Subcutaneous abdominal adipose tissue (tissue), 5 donors: ENCODE results near the gene LPIN2.

ENCODE experiments used
- H3K27ac ChIP-seq: one replicate; pipeline ENCODE4 v1.7.0; 2013; ENCODE audit warnings: low read depth, mild to moderate bottlenecking, inconsistent platforms, low read length, moderate library complexity
- H3K27me3 ChIP-seq, 5 donors: one replicate each; pipeline ENCODE4 v1.7.0; 2013; ENCODE audit warnings: low read length in 5 of 5, inconsistent platforms in 1 of 5; ENCODE audit not compliant: control insufficient read depth in 5 of 5, insufficient read depth in 4 of 5
- H3K36me3 ChIP-seq, 5 donors: one replicate each; pipeline ENCODE4 v1.7.0; 2013; ENCODE audit warnings: low read length in 5 of 5; ENCODE audit not compliant: control insufficient read depth in 5 of 5, insufficient read depth in 5 of 5
- H3K4me1 ChIP-seq, 5 donors: one replicate each; pipeline ENCODE4 v1.7.0; 2013; ENCODE audit warnings: low read length in 5 of 5, mild to moderate bottlenecking in 3 of 5, moderate library complexity in 1 of 5; ENCODE audit not compliant: control insufficient read depth in 5 of 5, insufficient read depth in 5 of 5
- H3K4me3 ChIP-seq, 5 donors: one replicate each; pipeline ENCODE4 v1.7.0; 2013; ENCODE audit warnings: low read length in 5 of 5, low read depth in 1 of 5
- H3K9ac ChIP-seq, 5 donors: one replicate each; pipeline ENCODE4 v1.7.0; 2013; ENCODE audit warnings: low read length in 5 of 5, mild to moderate bottlenecking in 4 of 5, moderate library complexity in 3 of 5
- H3K9me3 ChIP-seq, 5 donors: one replicate each; pipeline ENCODE4 v1.7.0; 2013; ENCODE audit warnings: low read length in 5 of 5; ENCODE audit not compliant: control insufficient read depth in 5 of 5
- donor health status: healthy.
- donor health status: healthy.
- donor health status: healthy.
- donor health status: healthy.
- donor health status: healthy.

Gene LPIN2

DNA sequence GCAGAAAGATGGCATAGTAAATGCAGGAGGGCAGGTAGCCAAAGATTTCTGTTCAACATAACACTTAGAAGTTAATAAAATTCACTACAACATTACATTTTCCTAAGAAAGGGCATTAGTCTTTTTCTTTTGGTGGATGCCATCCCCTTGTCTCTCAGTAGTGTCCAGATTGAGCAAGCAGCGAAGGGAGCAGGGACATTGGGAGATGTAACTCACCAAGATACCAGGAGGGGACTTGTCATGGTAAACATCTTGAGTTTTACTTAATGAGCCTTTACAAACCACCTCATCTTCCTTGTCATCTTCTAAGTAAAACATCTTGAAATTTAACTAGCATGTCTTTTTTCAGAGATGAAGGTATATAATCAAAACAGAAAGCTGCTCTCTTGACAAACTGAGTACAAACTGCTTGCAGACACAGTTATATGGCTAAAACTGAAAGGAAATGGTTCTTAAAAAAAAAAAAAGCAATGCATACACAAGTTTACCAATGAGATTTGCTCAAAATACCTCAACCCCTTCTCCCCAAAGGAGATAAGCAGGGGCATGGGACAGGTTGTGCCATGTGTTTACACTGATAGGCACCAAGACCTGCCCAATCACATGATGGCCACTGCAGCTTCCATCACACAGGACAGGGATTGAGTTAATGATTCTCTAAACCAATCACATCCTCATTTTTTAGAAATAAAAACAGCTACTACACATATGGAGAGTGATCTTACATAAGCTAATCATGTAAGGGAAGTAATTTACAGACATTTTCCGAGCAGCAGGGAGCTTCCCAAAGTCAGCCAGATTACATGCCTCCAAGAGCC, 30.3 kb downstream of the LPIN2 start:
- Histone ChIP-seq H3K27ac (peak overlapping the region; percentile 80), H3K27me3 (no peaks in the 10 kb centered on the region), H3K4me1 (peaks cover 9 to 58% (median 51%) of the 10 kb centered on the region in 5 donors), H3K9me3 (no peaks in the 10 kb centered on the region), H3K36me3 (no peaks in the 10 kb centered on the region), H3K4me3 (peak overlapping the region in 2 of 5 donors; percentile 11 to 15), H3K9ac (peak overlapping the region in 1 of 5 donors; percentile 51)

DNA sequence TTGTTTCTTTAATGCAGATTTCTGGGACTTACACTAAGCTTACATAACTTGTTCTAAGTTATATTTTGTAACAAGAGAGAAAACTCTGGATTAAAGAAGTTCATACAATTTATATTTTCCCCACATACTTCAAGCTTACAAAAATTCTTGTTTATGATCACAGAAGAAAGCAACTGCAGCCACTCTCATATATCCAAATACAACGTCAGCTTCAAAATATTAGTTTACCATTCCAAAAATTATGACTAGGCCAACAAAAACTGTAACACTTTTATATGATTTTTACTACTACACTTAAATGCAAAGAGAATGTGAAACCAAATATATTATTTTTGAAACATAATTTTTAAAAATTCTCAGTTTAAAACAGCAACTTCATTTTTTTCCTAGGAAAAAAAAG, 30.9 kb downstream of the LPIN2 start:
- H3K27me3 ChIP-seq = no peaks in the 10 kb centered on the region
- H3K9ac ChIP-seq = no peak overlapping the region
- no peaks in the 10 kb centered on the region for H3K36me3 ChIP-seq
- H3K4me1 ChIP-seq = peaks cover 9 to 58% (median 51%) of the 10 kb centered on the region in 5 donors
- no peaks in the 10 kb centered on the region for H3K9me3 ChIP-seq
- H3K27ac ChIP-seq = peak overlapping the region; percentile 80
- H3K4me3 ChIP-seq = no peak overlapping the region

DNA sequence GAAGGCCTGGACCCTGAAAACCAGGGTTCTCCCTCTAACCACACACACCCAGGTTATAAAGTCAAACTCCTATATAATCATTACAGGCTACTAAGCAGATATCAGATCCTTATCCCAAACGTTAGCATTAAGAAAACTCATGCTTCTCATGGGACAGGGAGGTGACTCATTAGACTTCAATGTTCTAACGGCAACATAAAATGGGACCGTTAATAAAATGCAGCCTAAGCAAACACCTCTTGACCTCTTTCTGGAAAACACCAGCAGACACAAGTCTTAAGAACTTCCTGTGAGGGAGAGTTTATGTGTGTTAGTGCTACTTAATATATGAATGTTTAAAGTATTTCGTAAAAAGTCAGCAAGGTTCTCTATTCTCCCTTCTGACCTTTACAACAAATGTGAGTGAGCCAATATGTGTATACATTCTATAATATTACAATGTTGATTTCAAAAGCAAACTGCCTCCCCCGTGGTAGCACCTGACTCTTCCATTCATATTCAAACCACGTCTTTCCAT, 31.7 kb downstream of the LPIN2 start:
- H3K4me1 ChIP-seq = peaks cover 9 to 58% (median 51%) of the 10 kb centered on the region in 5 donors
- H3K27ac ChIP-seq = peak overlapping the region; percentile 80
- no peaks in the 10 kb centered on the region for H3K9me3 ChIP-seq
- peak overlapping the region in 2 of 5 donors; percentile 14 to 26 for H3K9ac ChIP-seq
- no peaks in the 10 kb centered on the region for H3K36me3 ChIP-seq
- no peaks in the 10 kb centered on the region for H3K27me3 ChIP-seq
- no peak overlapping the region for H3K4me3 ChIP-seq

DNA sequence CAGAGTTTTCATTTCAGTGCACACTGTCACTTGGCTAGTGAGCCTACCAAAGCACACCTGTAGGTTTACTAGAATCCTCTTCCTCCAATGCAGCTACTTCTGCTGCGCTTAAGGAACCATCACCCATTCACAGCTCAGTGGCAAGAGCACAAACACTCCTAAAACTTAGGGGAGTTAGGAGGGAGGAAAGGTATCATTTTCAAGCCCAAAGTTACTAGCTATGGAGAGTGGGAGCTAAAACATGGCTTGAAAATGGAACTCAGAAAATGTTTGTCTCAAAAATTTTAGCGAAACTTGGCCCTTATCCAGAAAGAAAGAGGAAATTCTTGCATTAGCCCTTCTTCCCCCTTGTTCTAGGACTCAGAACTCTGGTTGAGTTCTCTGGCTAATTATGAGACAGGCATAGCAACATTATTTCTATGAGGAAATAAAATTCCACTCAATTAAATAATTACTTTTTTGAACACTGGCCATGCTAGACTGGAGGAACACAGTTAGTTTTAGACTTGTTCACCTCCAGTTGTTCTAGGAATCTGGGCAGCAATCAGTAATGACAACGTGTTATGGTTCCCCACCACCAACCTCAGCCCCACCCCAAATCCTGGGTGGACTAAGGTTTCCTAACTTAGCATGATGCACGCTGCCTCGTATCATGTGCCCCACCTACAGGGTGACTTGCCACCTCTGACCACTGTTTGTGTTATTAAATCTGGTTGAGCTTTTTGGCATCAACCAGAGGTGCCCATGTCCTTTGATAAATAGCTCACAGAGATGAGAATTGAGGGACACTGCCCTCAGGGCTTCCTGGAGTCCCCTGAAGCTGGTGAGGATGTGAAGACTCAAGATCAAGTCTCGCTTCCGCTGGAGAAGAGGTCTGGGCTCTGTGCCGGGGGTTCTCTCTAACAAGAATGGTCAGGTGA, 32.8 kb downstream of the LPIN2 start:
- H3K4me3 ChIP-seq = peak overlapping the region in 3 of 5 donors; percentile 1 to 23 (median 18)
- H3K36me3 ChIP-seq = no peaks in the 10 kb centered on the region
- H3K9me3 ChIP-seq = no peaks in the 10 kb centered on the region
- peak overlapping the region; percentile 80 for H3K27ac ChIP-seq
- peaks cover 9 to 58% (median 51%) of the 10 kb centered on the region in 5 donors for H3K4me1 ChIP-seq
- peak overlapping the region in 2 of 5 donors; percentile 37 to 41 for H3K9ac ChIP-seq
- no peaks in the 10 kb centered on the region for H3K27me3 ChIP-seq

DNA sequence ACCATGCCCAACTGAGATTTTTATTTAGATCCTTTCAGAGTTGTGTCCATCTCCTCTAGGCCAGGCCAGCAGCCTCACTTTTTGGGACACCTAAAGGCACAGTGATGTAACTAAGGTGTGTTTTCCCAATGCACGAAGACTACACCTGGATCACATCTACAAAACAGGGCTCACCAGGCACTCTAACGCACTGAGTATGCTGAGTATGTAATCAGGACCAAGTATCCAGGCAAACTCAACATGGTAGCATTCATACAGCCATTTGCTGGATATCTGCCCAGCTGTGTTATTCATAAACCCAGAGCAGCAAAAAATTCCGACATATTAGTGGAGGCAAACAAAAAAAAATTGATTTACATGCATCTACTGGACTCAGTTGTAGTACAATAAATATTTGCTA, 33.8 kb downstream of the LPIN2 start:
- peaks cover 9 to 51% (median 49%) of the 10 kb centered on the region in 5 donors for H3K4me1 ChIP-seq
- peak overlapping the region in 1 of 5 donors; percentile 17 for H3K4me3 ChIP-seq
- no peaks in the 10 kb centered on the region for H3K27me3 ChIP-seq
- no peak overlapping the region for H3K9ac ChIP-seq
- no peaks in the 10 kb centered on the region for H3K36me3 ChIP-seq
- H3K9me3 ChIP-seq = no peaks in the 10 kb centered on the region
- peak overlapping the region; percentile 87 for H3K27ac ChIP-seq

DNA sequence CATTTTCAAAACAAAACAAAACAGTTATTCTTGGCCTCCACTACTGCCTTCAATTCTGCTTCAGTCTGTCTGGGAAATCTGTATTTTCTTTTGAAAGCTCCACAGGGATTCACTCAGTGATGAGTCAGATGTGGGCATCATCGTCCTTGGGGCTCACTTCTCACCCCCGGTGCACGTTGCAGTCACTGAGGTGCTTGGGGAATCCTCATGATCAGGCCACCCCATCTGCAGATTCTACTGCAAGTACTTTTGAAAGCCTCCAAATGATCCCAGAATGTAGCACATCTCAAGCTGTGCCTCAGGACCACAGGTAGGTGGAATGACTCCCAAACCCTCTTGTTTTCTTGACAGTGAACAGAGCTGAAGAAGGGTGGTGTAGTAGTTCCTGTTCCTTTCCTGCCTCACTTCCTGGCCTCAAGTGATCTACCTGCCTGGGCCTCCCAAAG, 34.3 kb downstream of the LPIN2 start:
- H3K4me1 ChIP-seq = peaks cover 9 to 51% (median 49%) of the 10 kb centered on the region in 5 donors
- no peaks in the 10 kb centered on the region for H3K27me3 ChIP-seq
- peak overlapping the region in 1 of 5 donors; percentile 40 for H3K9ac ChIP-seq
- peak overlapping the region; percentile 87 for H3K27ac ChIP-seq
- peak overlapping the region in 4 of 5 donors; percentile 12 to 45 (median 18) for H3K4me3 ChIP-seq
- H3K9me3 ChIP-seq = no peaks in the 10 kb centered on the region
- H3K36me3 ChIP-seq = no peaks in the 10 kb centered on the region

DNA sequence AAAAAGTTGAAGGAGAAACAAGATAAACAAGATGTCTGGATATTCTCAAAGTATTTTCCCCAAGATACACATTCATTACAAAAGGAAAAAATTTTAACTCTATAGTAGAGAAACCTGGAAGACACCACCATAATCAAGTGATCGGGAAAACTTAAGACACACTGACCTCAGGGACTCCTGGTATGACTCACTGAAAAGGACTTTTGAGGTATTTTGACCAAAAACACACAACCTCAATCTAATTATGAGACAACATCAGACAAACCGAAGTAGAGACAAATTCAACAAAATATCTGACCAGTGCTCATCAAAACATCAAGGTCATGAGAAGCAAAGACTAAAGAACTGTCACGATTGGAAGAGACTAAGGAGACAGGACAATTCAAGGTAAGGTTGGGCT, 34.7 kb downstream of the LPIN2 start:
- H3K27ac ChIP-seq = peak overlapping the region; percentile 87
- H3K4me3 ChIP-seq = peak overlapping the region in 2 of 5 donors; percentile 12 to 45
- H3K9me3 ChIP-seq = no peaks in the 10 kb centered on the region
- peak overlapping the region in 2 of 5 donors; percentile 20 to 40 for H3K9ac ChIP-seq
- peaks cover 9 to 51% (median 48%) of the 10 kb centered on the region in 5 donors for H3K4me1 ChIP-seq
- no peaks in the 10 kb centered on the region for H3K27me3 ChIP-seq
- no peaks in the 10 kb centered on the region for H3K36me3 ChIP-seq

DNA sequence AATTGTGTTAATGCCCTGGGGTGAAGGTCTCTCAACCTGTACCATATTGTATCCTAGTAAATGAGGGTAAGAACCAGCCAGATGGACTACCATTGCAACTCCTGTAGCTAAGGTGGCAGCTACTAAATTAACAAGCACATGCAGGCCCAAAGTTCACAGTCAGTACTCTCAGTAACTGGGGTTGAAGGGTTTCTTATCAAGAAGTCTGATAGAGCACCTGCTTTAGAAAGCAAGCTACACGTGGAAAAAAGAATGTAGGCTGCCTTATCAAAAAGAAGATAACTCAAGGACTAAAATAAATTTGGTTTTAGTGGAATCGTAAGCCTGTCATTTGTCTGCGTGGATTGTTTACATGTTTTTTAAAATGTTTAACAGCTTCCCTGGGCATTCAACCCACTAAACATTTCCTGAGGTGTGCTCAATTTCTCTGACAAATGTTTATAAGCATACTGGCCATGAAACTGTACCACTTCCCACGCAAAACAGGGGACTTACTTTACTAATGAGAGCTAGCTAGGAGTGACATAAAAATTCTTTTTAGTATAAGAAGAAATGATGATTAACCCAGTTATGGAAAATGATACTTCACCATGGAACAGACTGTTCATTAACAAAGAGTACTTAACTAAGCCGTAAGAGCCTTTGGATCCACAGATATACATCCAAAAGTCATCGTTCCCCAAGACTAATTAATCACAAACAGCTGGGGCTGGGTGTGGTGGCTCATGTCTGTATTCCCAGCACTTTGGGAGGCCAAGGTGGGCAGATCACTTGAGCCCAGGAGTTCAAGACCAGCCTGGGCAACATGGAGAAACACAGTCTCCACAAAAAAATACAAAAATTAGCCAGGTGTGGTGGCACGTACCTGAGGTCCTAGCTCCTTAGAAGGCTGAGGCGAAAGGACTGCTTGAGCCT, 36.5 kb downstream of the LPIN2 start:
- H3K36me3 ChIP-seq = no peaks in the 10 kb centered on the region
- H3K4me3 ChIP-seq = no peak overlapping the region
- no peaks in the 10 kb centered on the region for H3K27me3 ChIP-seq
- H3K9me3 ChIP-seq = no peaks in the 10 kb centered on the region
- H3K27ac ChIP-seq = peak overlapping the region; percentile 5
- peaks cover 9 to 50% (median 36%) of the 10 kb centered on the region in 5 donors for H3K4me1 ChIP-seq
- no peak overlapping the region for H3K9ac ChIP-seq

DNA sequence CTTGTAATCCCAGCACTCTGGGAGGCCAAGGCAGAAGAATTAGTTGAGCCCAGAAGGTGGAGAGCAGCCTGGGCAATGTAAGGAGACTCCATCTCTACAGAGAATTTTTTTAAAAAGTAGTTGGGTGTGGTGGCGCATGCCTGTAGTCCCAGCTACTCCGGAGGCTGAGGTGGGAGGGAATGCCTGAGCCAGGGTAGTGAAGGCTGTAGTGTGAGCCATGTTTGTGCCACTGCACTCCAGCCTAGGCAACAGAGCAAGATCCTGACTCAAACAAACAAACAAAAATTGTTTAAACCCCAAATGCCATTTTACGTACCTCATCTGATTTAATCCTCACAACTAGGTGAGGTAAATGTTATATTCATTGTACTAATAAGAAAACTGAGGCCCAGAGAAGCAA, 38.2 kb downstream of the LPIN2 start:
- Histone ChIP-seq H3K4me3 (no peak overlapping the region), H3K36me3 (no peaks in the 10 kb centered on the region), H3K9ac (no peak overlapping the region), H3K9me3 (no peaks in the 10 kb centered on the region), H3K27ac (no peak overlapping the region), H3K27me3 (no peaks in the 10 kb centered on the region), H3K4me1 (peaks cover 10 to 50% (median 36%) of the 10 kb centered on the region in 5 donors)
